A549 (cell line): ENCODE results near the gene THEMIS2. TPM values are rescaled to one million over a fixed set of nuclear protein-coding genes. Genes with fewer than 3 reads are reported as not detected.

Experiments used
- ATAC-seq, 2 experiments: fragments of 200-7000 bp in 1 of 2; fragments of >200 bp in 1 of 2; cut with Nextera tagmentation in 1 of 2; cut with Tn5 transposase in 1 of 2; 3 replicates each; pipeline versions ENCODE4 v1.8.0 to v1.9.1; 2018 to 2020; ENCODE audit warnings: mild to moderate bottlenecking in 1 of 2, moderate library complexity in 1 of 2
- CTCF ChIA-PET: fragments of 300-600 bp; sonication (Branson Sonifier 250); formaldehyde crosslinking; extraction: SDS; loops from one replicate; lab custom pipeline; 2021; ENCODE audit warnings: antibody characterized with exemption, inconsistent platforms; lab: Yijun Ruan, JAX
- POLR2A ChIA-PET: fragments of 350-600 bp; formaldehyde crosslinking; extraction: SDS; loops from one replicate; lab custom pipeline; 2021; ENCODE audit warnings: antibody characterized with exemption, inconsistent platforms; lab: Yijun Ruan, JAX
- DNase-seq, 2 experiments: peaks; one replicate each; pipeline versions ENCODE4 v3.0.0 to v3.0.0-alpha.2; 2011 to 2016; ENCODE audit warnings: low read depth in 1 of 2, low spot score in 1 of 2
- FAIRE-seq: peaks from 2 replicates; lab custom pipeline; 2011; peaks lifted over from hg19 to GRCh38; lab: Jason Lieb, UNC
- H3K27ac ChIP-seq, 2 experiments: fragments of >200 bp; sonication (Bioruptor Twin); formaldehyde crosslinking; 3 replicates each; pipeline ENCODE4 v1.5.1; 2016 to 2017
- H3K4me1 ChIP-seq: fragments of >200 bp; sonication (Bioruptor Twin); formaldehyde crosslinking; 3 replicates; pipeline ENCODE4 v1.6.1; 2016
- H3K4me2 ChIP-seq: fragments of >200 bp; sonication (Bioruptor Twin); formaldehyde crosslinking; 3 replicates; pipeline ENCODE4 v1.6.1; 2016
- H3K4me3 ChIP-seq: fragments of >200 bp; sonication (Bioruptor Twin); formaldehyde crosslinking; 3 replicates; pipeline ENCODE4 v1.5.1; 2016
- H3K9me3 ChIP-seq: fragments of >200 bp; sonication (Bioruptor Twin); formaldehyde crosslinking; 3 replicates; pipeline ENCODE4 v1.6.1; 2016
- CHD2 ChIP-seq: fragments of 150-350 bp; IDR thresholded peaks from 2 replicates; pipeline ENCODE4 v1.6.1; 2014; ENCODE audit warnings: low read length; ENCODE audit not compliant: partially characterized antibody
- EHF ChIP-seq: fragments of 250-450 bp; sonication (Bioruptor Pico); IDR thresholded peaks from 2 replicates; pipeline ENCODE4 v1.5.0; 2020; ENCODE audit warnings: mild to moderate bottlenecking
- EP300 ChIP-seq, 2 experiments: fragments of >200 bp; sonication (Bioruptor Twin); formaldehyde crosslinking; IDR thresholded peaks; 2 replicates in 1 of 2; 3 replicates in 1 of 2; pipeline ENCODE4 v1.6.1; 2016 to 2017
- ESRRA ChIP-seq: fragments of 150-350 bp; IDR thresholded peaks from 2 replicates; pipeline ENCODE4 v1.6.1; 2014; ENCODE audit warnings: mild to moderate bottlenecking, low read length, borderline replicate concordance
- JUNB ChIP-seq: fragments of >200 bp; sonication (Bioruptor Twin); formaldehyde crosslinking; IDR thresholded peaks from 2 replicates; pipeline ENCODE4 v1.6.1; 2016
- KDM5A ChIP-seq: fragments of 200-600 bp; sonication (generic); IDR thresholded peaks from 2 replicates; pipeline ENCODE4 v1.6.1; 2016; ENCODE audit warnings: antibody characterized with exemption, mild to moderate bottlenecking
- MAFK ChIP-seq: fragments of 450-650 bp; IDR thresholded peaks from 2 replicates; pipeline ENCODE4 v1.6.1; 2014; ENCODE audit not compliant: partially characterized antibody
- NFE2L2 ChIP-seq: fragments of 150-350 bp; conservative IDR thresholded peaks from 2 replicates; pipeline ENCODE4 v1.6.1; 2014; ENCODE audit warnings: low read length
- PHF8 ChIP-seq: fragments of 200-600 bp; sonication (generic); IDR thresholded peaks from 2 replicates; pipeline ENCODE4 v1.6.1; 2016; ENCODE audit warnings: low read depth, mild to moderate bottlenecking, antibody characterized with exemption, moderate library complexity, borderline replicate concordance
- POLR2AphosphoS2 ChIP-seq: conservative IDR thresholded peaks from 2 replicates; pipeline ENCODE4 v1.6.1; 2012; ENCODE audit warnings: low read length, improper control_type of control experiment, inconsistent platforms
- RAD21 ChIP-seq, 2 experiments: fragments of >200 bp in 1 of 2; sonication (Bioruptor Twin) in 1 of 2; formaldehyde crosslinking in 1 of 2; IDR thresholded peaks in 1 of 2; conservative IDR thresholded peaks in 1 of 2; 2 replicates in 1 of 2; 3 replicates in 1 of 2; pipeline ENCODE4 v1.6.1; 2012 to 2018; ENCODE audit warnings: inconsistent platforms in 1 of 2
- TFCP2L1 ChIP-seq: fragments of 250-450 bp; sonication (Bioruptor Pico); IDR thresholded peaks from 2 replicates; pipeline ENCODE4 v1.5.0; 2021; ENCODE audit warnings: mild to moderate bottlenecking
- TP53 ChIP-seq: fragments of 250-450 bp; sonication (Bioruptor Pico); IDR thresholded peaks from 2 replicates; pipeline ENCODE4 v1.5.0; 2021; ENCODE audit warnings: mild to moderate bottlenecking, moderate library complexity
- ZSCAN20 ChIP-seq: fragments of 250-450 bp; sonication (Bioruptor Pico); IDR thresholded peaks from 2 replicates; pipeline ENCODE4 v1.8.0; 2022; ENCODE audit warnings: mild to moderate bottlenecking, moderate library complexity
- WGBS: methylation state at CpG from one replicate; pipeline ENCODE4 v1.1.6; 2017; ENCODE audit errors: missing lambda C conversion rate; 5-methylcytosine and 5-hydroxymethylcytosine counted together
- polyA plus RNA-seq, 4 experiments: library from polyadenylated mRNA; depleted of rRNA in 3 of 4; stranded (reverse); fragments of >200 nt; fragmentation: RNase III in 1 of 4; extraction: RNeasy Plus Mini Kit Qiagen cat#74134 plus additional on column Dnase treatment in 1 of 4; gene quantifications; 2 replicates in 3 of 4; 3 replicates in 1 of 4; pipeline ENCODE4 v1.2.3, GENCODE V29; 2011 to 2017
- TF ChIP-seq, protein P1 (sequence below): fragments of 250-450 bp; sonication (Bioruptor Pico); IDR thresholded peaks from 2 replicates; pipeline ENCODE4 v1.5.0; 2021; ENCODE audit warnings: mild to moderate bottlenecking, moderate library complexity, borderline replicate concordance
- TF ChIP-seq, protein P2 (sequence below): fragments of 200-600 bp; sonication (generic); IDR thresholded peaks from 2 replicates; pipeline ENCODE4 v1.6.1; 2016; ENCODE audit warnings: antibody characterized with exemption, mild to moderate bottlenecking, moderate library complexity
- TF ChIP-seq, protein P3 (sequence below): fragments of 250-450 bp; sonication (Bioruptor Pico); IDR thresholded peaks from 2 replicates; pipeline ENCODE4 v1.5.0; 2020; ENCODE audit warnings: low read depth, mild to moderate bottlenecking, moderate library complexity
- TF ChIP-seq, protein P4 (sequence below): IDR thresholded peaks from 2 replicates; pipeline ENCODE4 v1.6.1; 2012
- TF ChIP-seq, protein P5 (sequence below): fragments of >200 bp; sonication (Bioruptor Twin); formaldehyde crosslinking; IDR thresholded peaks from 3 replicates; pipeline ENCODE4 v1.5.1; 2016

The THEMIS2 gene
- polyA plus RNA-seq, 2 of the 4 experiments (the other 2 are of a cell fraction): 0.58 to 0.81 TPM

DNA sequence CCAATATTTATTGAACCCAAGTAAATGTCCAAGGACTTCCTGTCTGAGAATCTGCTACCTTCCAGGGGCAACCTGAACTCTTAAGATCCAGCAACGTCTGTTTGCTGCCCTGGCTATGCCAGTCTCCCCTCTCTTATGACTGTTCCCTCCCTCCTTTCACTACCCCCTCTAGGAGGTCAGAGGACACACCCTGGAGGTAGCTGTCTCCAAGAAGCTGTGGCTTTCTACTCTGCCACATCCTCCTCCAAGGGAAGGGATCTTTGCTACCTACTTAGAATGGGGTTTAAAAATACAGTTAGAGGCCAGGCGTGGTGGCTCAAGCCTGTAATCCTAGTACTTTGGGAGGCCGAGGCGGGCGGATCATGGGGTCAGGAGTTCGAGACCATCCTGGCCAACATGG is 58.8 kb downstream of the THEMIS2 start (continued):
- TF ChIP-seq TFCP2L1 (CRISPR knock-in tag): no peak
- no peak for TF ChIP-seq KDM5A
- no peak for TF ChIP-seq NFE2L2
- no peak for TF ChIP-seq EHF (CRISPR knock-in tag)
- TF ChIP-seq ESRRA: no peak

DNA sequence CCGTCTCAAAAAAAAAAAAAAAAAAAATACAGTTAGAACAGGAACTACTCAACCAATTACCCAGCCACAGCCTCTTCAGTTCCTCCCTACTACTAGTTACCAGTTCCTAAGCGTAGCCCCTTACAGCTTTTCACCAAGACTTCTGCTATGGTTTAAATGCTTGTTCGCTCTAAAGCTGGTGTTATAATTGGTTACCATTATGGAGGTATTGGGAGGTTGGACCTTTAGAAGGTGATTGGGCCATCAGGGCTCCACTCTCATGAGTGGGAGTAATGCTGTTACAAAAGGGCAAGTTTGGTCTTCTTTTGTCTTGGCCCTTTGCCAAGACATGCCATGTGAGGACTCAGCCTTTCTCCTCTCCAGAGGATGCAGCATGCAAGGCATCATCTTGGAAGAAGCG is 59.4 kb downstream of the THEMIS2 start:
- CTCF ChIA-PET: interaction anchor here (1.0 kb wide), 3 partner anchors 9 to 278 kb away, joined by 3 read pairs; no protein-coding TSS in a partner anchor
- H3K4me3 ChIP-seq: no peak overlapping the region
- no peak for ATAC-seq
- TF ChIP-seq JUNB: no peak
- TF ChIP-seq EP300 (IDR thresholded peaks at IDR 0.05): no peak
- TF ChIP-seq, all 56 proteins: peak for 0
- FAIRE-seq (no peak), DNase-seq (no peak)
- 92% methylated on average over 4 of the region's 4 CpGs for WGBS
- Histone ChIP-seq H3K27ac (no peak overlapping the region), H3K4me1 (peaks cover 17% of the 10 kb centered on the region; the same call in 2 of the 3 replicates), H3K9me3 (no peaks in the 10 kb centered on the region), H3K4me2 (no peak overlapping the region)
- POLR2A ChIA-PET: no interaction called here

DNA sequence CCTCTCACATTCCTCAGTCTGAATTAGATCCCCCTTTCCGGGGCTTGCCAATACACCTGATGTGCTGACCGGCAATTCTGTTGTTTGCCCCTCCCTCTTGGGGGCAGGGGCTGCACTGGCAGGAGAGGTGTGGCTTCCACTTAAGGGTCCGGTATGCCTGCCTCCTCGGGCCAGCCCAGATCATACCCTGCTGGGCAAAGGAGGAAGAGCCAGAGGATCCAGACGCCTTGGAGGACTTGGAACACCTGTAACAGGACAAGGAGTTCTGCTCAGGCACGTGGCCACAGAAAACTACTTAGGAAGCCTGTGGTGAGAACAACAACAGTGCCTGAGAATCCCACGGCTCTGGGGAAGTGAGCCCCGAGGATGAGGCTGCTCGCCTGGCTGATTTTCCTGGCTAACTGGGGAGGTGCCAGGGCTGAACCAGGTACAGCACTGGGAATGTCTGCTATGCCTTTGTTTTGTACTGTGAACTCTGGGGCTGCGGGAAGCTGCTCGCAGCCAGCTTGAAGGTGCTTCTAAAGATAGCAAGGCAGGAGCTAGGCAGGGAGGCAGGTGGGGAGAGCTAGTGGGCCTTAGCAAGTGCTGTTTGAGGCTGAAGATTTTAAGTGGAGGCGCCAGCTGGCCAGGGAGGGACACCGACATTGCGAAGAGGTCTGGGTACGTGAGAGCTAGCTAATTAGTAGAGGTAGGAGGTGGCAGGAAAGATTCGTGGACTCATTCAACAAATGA is 62.6 kb downstream of the THEMIS2 start, which contains the start of gene SMPDL3B:
Gene SMPDL3B (plus strand): TSS at position 183 of the 732 bp plus-strand sequence. CDS start 184 bp downstream, at position 367.
- FAIRE-seq (no peak), DNase-seq (peak; percentile 60 to 64), ATAC-seq (peak; percentile 94 to 99)
- ChIA-PET POLR2A (no interaction called here), CTCF (interaction anchor here (0.9 to 1.1 kb wide), 2 partner anchors 10 to 77 kb away, joined by 4 read pairs; no protein-coding TSS in a partner anchor)
- no peaks in the 10 kb centered on the region for H3K9me3 ChIP-seq
- peaks cover 17% of the 10 kb centered on the region; the same call in 2 of the 3 replicates for H3K4me1 ChIP-seq
- H3K4me2 ChIP-seq: peak within 1 kb of the TSS; percentile 76
- H3K4me3 ChIP-seq: peak within 1 kb of the TSS; percentile 29; the same call in 2 of the 3 replicates
- peak within 1 kb of the TSS; percentile 66 to 80 for H3K27ac ChIP-seq
- WGBS: 46% methylated on average over 13 of the region's 16 CpGs
- TF ChIP-seq, protein P1, sequence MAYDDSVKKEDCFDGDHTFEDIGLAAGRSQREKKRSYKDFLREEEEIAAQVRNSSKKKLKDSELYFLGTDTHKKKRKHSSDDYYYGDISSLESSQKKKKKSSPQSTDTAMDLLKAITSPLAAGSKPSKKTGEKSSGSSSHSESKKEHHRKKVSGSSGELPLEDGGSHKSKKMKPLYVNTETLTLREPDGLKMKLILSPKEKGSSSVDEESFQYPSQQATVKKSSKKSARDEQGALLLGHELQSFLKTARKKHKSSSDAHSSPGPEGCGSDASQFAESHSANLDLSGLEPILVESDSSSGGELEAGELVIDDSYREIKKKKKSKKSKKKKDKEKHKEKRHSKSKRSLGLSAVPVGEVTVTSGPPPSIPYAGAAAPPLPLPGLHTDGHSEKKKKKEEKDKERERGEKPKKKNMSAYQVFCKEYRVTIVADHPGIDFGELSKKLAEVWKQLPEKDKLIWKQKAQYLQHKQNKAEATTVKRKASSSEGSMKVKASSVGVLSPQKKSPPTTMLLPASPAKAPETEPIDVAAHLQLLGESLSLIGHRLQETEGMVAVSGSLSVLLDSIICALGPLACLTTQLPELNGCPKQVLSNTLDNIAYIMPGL (CRISPR knock-in tag): no peak
- peak; percentile 12 for TF ChIP-seq MAFK

DNA sequence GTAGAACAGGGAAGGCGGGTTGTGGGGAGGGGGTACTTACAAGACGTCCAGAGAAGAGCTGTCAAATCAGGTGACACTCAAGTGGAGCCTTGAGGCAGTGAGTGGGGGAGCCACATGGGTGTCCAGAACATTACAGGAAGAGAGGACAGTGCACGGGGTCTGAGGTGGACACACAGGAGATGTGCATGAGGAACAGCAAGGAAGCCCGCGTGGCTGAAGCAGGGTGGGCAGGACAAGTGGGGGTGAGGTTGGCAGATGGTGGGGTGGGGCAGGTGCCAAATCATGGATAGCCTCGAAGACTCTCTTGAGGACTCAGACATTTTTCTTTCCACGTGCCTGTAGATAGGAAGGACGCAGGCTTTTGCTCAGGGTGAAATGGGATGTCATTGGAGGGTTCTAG is 63.4 kb downstream of the THEMIS2 start:
- peaks cover 17% of the 10 kb centered on the region; the same call in 2 of the 3 replicates for H3K4me1 ChIP-seq
- 82% methylated on average over 8 of the region's 8 CpGs for WGBS
- no peak overlapping the region for H3K4me2 ChIP-seq
- POLR2A ChIA-PET: no interaction called here
- DNase-seq (no peak), ATAC-seq (no peak), FAIRE-seq (no peak)
- no peaks in the 10 kb centered on the region for H3K9me3 ChIP-seq
- H3K27ac ChIP-seq: no peak overlapping the region; a peak in 1 of 6 replicates
- TF ChIP-seq RAD21 (conservative IDR thresholded peaks at IDR 0.05 in 1 of 2, IDR thresholded peaks at IDR 0.05 in 1 of 2) (no peak), CHD2 (no peak), PHF8 (no peak), POLR2AphosphoS2 (no peak), ZSCAN20 (no peak), JUNB (no peak), TP53 (CRISPR knock-in tag) (no peak)
- TF ChIP-seq, protein P2, sequence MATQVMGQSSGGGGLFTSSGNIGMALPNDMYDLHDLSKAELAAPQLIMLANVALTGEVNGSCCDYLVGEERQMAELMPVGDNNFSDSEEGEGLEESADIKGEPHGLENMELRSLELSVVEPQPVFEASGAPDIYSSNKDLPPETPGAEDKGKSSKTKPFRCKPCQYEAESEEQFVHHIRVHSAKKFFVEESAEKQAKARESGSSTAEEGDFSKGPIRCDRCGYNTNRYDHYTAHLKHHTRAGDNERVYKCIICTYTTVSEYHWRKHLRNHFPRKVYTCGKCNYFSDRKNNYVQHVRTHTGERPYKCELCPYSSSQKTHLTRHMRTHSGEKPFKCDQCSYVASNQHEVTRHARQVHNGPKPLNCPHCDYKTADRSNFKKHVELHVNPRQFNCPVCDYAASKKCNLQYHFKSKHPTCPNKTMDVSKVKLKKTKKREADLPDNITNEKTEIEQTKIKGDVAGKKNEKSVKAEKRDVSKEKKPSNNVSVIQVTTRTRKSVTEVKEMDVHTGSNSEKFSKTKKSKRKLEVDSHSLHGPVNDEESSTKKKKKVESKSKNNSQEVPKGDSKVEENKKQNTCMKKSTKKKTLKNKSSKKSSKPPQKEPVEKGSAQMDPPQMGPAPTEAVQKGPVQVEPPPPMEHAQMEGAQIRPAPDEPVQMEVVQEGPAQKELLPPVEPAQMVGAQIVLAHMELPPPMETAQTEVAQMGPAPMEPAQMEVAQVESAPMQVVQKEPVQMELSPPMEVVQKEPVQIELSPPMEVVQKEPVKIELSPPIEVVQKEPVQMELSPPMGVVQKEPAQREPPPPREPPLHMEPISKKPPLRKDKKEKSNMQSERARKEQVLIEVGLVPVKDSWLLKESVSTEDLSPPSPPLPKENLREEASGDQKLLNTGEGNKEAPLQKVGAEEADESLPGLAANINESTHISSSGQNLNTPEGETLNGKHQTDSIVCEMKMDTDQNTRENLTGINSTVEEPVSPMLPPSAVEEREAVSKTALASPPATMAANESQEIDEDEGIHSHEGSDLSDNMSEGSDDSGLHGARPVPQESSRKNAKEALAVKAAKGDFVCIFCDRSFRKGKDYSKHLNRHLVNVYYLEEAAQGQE: no peak
- TF ChIP-seq, protein P3, sequence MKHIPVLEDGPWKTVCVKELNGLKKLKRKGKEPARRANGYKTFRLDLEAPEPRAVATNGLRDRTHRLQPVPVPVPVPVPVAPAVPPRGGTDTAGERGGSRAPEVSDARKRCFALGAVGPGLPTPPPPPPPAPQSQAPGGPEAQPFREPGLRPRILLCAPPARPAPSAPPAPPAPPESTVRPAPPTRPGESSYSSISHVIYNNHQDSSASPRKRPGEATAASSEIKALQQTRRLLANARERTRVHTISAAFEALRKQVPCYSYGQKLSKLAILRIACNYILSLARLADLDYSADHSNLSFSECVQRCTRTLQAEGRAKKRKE (CRISPR knock-in tag): no peak
- TF ChIP-seq, protein P4, sequence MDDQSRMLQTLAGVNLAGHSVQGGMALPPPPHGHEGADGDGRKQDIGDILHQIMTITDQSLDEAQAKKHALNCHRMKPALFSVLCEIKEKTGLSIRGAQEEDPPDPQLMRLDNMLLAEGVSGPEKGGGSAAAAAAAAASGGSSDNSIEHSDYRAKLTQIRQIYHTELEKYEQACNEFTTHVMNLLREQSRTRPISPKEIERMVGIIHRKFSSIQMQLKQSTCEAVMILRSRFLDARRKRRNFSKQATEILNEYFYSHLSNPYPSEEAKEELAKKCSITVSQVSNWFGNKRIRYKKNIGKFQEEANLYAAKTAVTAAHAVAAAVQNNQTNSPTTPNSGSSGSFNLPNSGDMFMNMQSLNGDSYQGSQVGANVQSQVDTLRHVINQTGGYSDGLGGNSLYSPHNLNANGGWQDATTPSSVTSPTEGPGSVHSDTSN: no peak
- TF ChIP-seq, protein P5, sequence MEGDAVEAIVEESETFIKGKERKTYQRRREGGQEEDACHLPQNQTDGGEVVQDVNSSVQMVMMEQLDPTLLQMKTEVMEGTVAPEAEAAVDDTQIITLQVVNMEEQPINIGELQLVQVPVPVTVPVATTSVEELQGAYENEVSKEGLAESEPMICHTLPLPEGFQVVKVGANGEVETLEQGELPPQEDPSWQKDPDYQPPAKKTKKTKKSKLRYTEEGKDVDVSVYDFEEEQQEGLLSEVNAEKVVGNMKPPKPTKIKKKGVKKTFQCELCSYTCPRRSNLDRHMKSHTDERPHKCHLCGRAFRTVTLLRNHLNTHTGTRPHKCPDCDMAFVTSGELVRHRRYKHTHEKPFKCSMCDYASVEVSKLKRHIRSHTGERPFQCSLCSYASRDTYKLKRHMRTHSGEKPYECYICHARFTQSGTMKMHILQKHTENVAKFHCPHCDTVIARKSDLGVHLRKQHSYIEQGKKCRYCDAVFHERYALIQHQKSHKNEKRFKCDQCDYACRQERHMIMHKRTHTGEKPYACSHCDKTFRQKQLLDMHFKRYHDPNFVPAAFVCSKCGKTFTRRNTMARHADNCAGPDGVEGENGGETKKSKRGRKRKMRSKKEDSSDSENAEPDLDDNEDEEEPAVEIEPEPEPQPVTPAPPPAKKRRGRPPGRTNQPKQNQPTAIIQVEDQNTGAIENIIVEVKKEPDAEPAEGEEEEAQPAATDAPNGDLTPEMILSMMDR: no peak
- no peak overlapping the region for H3K4me3 ChIP-seq
- CTCF ChIA-PET: interaction anchor here (0.9 to 1.1 kb wide), 2 partner anchors 9 to 78 kb away, joined by 4 read pairs; no protein-coding TSS in a partner anchor
